GM13977 (cell line): Measurements from ENCODE around the gene C1QTNF6.

Experiments used
- DNase-seq: peaks from one replicate; pipeline ENCODE4 v3.0.0; 2012; ENCODE audit warnings: low spot score
- in situ Hi-C: fragments of 300-500 bp; cut with MboI; formaldehyde crosslinking; loops from one replicate; pipeline ENCODE4 v1.12.0; 2022; ENCODE audit warnings: low sequenced_read_pairs, low pct_unique_long_range_greater_than_20kb, mixed read lengths, inconsistent platforms; ENCODE audit not compliant: unreplicated experiment
- TF ChIP-seq, protein P1 (sequence below): IDR thresholded peaks from 2 replicates; pipeline ENCODE4 v1.5.1; 2012; ENCODE audit warnings: mild to moderate bottlenecking, control low read depth; ENCODE audit not compliant: insufficient read depth; ENCODE audit errors: extremely low read depth, missing control alignments

The C1QTNF6 gene

DNA sequence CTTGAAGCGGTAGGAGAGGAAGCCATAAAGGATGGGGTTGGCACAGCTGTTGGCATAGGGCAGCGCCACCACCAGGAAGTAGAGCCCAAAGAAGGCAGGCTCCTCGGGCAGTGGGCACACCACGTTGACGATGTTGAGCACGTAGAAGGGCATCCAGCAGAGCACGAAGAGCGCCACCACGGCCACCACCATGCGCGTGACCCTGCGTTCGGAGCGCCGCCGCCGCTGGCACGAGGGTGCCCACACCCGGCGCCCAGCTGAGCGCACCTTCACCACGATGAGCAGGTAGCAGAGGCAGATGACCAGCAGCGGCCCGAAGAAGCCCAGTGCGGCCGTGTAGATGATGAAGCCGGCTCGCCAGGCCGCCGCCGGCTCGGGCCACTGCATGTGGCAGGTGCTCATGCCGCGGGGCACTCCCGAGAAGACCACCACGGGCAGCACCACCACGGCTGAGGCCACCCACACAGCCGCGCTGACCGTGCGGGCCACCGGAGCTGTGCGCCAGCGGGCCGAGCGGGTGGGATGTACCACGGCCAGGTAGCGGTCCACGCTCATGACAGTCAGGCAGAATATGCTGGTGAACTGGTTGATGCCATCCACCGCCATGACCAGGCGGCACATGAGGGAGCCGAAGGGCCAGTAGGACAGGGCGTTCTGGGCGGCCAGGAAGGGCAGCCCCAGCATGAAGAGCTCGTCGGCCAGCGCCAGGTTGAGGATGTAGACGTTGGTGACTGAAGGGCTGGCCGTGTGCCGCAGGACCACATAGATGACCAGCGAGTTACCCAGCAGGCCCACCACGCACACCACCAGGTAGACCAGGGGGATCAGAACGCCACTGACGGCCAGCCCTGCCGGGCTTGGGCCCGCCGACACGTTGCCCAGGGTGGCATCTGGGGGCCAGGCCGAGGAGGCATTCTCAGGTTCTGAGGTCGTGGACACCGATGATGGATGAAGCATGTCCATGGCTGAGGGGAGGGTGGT, 19.1 kb upstream of the C1QTNF6 start:
- in situ Hi-C loops: loop anchor here (10.0 kb wide), 1 partner anchor 432 kb away; the partner anchor contains the start of gene IFT27
- no peak for DNase-seq
- TF ChIP-seq, protein P1, sequence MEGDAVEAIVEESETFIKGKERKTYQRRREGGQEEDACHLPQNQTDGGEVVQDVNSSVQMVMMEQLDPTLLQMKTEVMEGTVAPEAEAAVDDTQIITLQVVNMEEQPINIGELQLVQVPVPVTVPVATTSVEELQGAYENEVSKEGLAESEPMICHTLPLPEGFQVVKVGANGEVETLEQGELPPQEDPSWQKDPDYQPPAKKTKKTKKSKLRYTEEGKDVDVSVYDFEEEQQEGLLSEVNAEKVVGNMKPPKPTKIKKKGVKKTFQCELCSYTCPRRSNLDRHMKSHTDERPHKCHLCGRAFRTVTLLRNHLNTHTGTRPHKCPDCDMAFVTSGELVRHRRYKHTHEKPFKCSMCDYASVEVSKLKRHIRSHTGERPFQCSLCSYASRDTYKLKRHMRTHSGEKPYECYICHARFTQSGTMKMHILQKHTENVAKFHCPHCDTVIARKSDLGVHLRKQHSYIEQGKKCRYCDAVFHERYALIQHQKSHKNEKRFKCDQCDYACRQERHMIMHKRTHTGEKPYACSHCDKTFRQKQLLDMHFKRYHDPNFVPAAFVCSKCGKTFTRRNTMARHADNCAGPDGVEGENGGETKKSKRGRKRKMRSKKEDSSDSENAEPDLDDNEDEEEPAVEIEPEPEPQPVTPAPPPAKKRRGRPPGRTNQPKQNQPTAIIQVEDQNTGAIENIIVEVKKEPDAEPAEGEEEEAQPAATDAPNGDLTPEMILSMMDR: no peak

DNA sequence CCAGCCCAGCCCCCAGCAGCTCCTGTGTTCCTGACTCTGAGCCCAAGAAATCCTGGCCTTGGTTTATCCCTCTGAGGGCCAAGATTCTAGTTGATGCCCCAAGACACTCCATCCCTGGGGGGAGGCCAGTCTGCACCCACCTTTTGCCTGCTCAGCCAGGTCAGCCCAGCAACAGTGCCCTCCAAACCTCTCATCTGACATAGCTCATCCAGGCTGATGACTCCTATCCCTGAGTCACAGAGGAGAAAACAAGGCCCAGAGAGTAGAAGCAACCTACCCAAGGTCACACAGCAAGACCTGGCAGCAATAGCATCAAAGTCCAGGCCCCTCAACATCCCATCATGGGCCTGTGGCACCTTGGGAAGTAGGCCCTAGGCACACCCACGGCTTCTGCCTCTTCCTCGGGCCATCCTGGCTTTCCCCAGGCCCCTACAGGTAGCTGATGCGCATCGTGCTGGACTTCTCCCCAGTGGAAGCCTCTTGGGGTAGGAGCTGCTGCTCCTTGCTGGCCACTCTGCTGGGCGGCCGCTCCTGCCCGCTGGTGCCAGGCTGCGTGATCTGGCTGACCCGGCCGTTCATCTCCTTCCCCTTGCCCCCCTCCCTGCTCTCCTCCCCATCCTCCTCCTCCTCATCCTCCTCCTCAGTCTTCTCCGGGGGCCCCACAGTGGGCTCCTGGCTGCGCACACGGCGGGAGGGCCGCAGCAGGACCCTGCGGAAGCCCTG, 18.2 kb upstream of the C1QTNF6 start:
- DNase-seq: no peak
- in situ Hi-C loops: loop anchor here (10.0 kb wide), 1 partner anchor 431 kb away; the partner anchor contains the start of gene IFT27
- TF ChIP-seq, protein P1: no peak

DNA sequence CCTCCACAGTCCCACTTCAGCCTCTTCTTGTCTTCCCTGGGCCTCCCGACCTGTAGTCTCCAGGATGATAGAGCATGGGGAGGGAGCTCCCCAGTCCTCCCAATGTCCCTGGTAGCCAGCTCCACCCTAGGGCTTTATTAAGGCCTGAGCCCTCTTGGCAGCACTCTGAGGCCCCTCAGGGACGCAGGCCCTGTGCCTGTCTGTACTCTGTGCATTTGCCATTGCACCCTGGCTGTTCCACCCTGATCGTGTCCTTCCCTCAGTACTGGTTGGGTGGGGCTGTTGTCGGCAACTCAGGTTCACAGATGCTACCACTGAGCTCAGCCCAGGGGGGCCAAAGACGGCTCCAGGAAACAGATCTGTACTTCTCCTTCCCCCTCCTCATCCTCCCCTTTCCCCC, 17.0 kb upstream of the C1QTNF6 start:
- TF ChIP-seq, protein P1: no peak
- in situ Hi-C loops: loop anchor here (10.0 kb wide), 1 partner anchor 430 kb away; the partner anchor contains the start of gene IFT27
- no peak for DNase-seq

DNA sequence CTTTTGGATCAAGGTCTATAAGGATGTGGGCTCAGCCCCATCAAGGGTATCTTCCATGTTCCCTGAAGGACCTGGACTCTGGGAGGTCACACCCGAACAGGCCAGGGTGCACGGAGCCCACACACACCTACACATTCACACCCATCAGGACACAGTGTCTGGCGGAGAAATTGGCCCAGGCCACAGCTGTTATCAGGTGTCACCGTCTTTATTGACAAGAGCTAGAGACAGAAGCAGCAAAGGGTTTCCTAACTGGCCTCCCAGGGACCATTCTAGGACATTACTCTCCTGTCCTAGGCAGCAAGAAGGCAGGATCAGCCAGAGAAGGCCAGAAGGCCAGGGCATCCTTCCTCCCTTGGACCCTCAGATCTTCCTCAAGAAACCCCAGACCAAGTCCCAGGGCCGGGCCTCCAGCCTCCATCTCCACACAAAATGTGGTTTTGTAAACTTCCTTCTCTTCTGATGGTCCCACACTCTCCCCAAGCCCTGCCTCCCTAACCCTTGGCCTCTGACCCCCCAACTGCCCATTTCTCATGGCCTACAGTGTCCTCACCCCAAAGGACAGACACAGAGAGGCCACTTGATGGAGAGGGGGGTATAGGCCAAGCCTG, 16.1 kb upstream of the C1QTNF6 start:
- TF ChIP-seq, protein P1: no peak
- no peak for DNase-seq
- in situ Hi-C loops: loop anchor here (10.0 kb wide), 1 partner anchor 429 kb away; the partner anchor contains the start of gene IFT27

DNA sequence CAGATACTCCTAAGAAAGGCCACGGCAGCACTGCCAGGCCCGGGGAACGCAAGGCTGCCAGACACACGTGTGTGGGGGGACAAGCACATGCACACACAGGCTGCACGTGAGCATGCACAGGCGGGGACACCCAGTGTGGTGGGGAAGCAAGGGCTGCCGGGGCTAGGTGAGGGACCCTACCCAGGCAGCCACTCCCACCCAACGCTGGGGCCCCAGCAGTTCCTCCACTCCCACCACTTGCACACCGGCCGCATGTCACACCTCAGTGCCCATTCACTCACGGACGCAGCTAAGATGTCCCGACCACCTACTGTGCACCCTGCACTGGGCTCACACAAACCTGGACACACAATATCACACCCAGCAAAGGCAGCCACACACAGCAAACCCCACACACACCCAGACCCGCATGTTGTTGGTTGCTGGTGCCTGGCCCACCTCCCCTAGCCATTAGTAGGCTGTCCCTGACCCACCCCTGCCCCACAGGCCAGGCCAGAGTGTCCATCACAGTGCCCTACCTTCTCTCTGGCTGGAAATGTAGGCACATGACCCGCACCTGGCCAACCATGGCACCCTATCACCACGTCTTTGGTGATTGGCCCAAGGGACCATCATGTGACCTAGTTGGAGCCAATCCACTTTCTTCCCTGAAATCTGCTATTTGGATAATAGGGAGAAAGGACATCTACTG, 15.5 kb upstream of the C1QTNF6 start:
- in situ Hi-C loops: loop anchor here (10.0 kb wide), 1 partner anchor 429 kb away; the partner anchor contains the start of gene IFT27
- TF ChIP-seq, protein P1: no peak
- DNase-seq: no peak
